Cerebellar cortex (tissue), 1 donor: ENCODE measurements around the gene COX6B1.
"Not testable (repeated sequence)": the region's sequence is repeated elsewhere in the genome, so short reads cannot be mapped to it uniquely, and the experiment has no call there.

Experiments
- DNase-seq: peaks from one replicate; pipeline ENCODE4 v3.0.0-alpha.2; 2015; ENCODE audit warnings: low spot score

The COX6B1 gene

GRCh38 chr19:35665604-35666003 is 17.5 kb downstream of the COX6B1 start:
- no peak for DNase-seq

DNA sequence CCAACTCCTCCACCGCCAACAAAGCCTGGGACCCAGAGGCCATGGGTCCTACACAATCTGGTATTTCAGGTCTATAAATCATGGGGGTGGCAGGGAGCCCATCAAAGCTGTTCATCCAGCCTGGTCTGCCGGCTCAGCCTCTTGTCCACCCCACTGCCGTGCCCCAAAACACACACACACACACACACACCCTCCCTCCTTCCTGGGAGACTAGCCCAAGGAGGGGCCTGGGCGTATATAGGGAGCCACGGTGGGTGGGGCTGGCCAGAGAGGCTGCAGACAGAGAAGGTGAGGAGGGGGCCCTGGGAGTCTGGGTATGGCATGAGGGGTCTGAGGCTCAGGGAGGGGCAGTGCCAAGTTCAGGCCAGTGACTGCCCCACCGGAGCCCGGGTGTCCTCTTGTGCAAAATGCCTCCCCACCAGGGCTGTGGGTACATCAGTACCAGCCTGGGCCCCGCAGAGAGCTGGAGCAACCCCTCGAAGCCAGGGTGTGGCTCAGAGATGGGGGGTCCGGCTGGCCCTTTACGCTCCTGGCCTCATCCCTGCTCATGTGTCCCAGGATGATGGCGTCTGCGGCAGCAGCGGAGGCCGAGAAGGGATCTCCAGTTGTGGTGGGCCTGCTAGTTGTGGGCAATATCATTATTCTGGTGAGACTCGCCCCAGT is 18.3 kb downstream of the COX6B1 start, which contains the start of gene UPK1A:
TSS of gene UPK1A (plus strand) at position 267 of the 663 bp plus-strand sequence. CDS start at position 563, 296 bp downstream.
- DNase-seq: no peak

- DNase-seq: no peak
Measured at GRCh38 chr19:35669566-35669965, 21.4 kb downstream of the COX6B1 start.

GRCh38 chr19:35669974-35670373 is 21.9 kb downstream of the COX6B1 start:
- DNase-seq: no peak

DNA sequence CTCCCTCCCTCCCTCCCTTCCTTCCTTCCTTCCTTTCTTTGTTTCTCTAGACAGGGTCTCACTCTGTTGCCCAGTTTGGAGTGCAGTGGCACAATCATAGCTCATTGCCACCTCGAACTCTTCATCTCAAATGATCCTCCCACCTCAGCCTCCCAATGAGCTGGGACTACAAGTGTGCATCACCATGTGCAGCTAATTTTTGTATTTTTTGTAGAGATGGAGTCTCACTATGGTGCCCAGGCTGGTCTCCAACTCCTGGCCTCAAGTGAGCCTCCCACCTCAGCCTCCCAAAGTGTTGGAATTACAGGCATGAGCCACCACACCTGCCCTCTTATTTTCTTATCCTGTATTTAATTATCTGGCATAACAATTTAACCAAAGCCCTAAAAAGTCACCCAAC is 22.6 kb downstream of the COX6B1 start:
- DNase-seq: no peak

DNA sequence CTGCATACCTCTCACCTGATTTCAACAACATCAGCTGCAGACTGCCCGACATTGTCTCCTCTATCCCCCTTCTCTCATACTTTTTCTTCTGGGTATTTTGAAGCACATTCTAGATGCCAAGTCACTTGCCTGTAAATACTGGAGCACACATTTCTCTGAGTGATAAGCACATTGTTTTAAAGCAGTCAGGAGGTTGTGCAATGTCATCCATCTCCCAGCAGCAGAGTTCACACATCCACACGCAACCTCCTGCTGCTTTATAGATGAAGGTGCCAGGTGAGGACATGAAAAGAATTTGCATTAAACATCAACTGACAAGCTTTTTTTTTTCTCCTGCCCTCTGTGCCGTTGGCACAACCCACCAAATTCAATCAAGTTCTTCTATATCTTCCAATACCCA is 23.7 kb downstream of the COX6B1 start:
- DNase-seq: no peak

DNA sequence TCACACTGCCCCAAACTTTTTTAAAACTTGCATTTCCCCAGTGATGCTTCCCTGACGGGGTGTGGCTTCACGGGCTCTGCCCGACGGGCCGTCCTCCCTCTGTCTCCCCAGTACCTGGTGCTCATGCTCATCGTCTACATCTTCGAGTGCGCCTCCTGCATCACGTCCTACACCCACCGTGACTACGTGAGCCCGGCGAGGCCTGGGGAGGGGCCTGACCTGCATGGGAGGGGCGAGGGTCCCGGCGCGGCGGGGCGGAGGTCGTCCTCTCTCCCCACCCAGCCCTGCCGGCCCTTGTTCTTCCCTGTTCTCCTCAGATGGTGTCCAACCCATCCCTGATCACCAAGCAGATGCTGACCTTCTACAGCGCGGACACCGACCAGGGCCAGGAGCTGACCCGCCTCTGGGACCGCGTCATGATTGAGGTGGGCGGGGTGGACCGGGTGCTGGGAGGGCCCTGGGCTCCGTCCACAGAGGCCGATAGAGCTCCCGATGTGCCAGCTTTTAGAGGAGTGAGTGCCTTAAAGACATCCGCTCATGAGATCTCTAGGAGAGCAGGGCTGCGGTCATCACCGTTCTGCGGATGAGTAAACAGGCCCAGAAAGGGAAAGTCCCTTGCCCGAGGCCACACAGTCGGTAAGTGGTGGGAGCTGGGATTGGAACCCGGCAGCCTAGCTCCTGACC is 25.1 kb downstream of the COX6B1 start:
- no peak for DNase-seq

DNA sequence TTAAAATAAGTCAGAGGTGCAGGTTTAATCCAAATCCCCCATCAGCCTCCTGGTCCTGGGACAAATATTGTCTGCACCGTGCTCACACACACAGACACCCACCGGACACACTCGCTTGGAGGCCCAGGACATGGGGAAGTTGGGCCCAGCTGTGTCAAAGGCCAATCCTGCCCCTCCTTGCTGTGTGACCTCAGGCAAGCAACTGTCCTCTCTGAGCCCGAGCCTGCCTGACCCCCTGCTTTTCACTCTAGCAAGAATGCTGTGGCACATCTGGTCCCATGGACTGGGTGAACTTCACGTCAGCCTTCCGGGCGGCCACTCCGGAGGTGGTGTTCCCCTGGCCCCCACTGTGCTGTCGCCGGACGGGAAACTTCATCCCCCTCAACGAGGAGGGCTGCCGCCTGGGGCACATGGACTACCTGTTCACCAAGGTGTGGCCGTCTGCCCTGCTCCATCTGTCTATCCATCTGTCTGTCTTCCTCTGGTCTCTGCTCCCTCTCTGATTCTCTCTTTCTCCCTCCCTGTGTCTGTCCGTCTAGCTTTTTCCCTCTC is 27.5 kb downstream of the COX6B1 start:
- no peak for DNase-seq

DNA sequence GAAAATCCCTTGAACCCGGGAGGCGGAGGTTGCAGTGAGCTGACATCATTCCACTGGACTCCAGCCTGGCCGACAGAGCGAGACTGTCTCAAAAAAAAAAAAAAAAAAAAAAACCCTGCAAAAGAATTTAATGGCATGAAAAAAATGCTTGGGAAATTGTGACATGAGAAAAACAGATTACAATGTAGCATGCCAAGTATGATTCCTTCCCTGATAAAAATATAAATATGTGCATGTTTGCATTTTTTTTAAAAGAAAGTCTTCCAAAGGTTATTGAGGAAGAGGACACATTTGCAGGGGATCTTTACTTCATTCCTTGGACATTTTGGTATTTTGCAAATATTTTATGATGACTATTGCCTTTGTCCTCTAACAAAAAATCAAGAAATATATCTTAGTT is 41.7 kb downstream of the COX6B1 start:
- no peak for DNase-seq

- not testable (repeated sequence) for DNase-seq
Measured at GRCh38 chr19:35691106-35691505, 43.0 kb downstream of the COX6B1 start.

DNA sequence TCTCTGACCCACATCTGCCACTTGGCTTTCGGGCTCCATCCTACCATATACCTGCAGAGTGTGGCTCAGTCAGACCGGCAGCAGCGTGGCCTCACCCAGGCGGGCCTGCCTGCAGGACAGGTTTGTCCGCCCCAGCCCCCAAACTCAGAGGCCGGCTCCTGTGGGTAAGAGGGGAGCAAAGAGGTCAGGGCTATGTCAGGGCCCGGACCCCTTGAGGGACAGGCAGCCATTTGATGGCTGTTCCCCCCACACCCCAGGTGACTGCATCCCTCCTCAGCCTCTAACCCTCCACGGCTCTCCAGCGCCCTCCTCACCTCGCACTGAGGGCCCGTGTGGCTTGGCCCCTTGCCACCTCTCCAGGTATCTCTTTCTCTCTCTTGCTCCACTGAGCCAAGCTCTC is 43.9 kb downstream of the COX6B1 start:
- DNase-seq: no peak

GRCh38 chr19:35693422-35693821 is 45.3 kb downstream of the COX6B1 start:
- DNase-seq: no peak

GRCh38 chr19:35693835-35694599 is 45.9 kb downstream of the COX6B1 start:
- peak; percentile 93 for DNase-seq

DNA sequence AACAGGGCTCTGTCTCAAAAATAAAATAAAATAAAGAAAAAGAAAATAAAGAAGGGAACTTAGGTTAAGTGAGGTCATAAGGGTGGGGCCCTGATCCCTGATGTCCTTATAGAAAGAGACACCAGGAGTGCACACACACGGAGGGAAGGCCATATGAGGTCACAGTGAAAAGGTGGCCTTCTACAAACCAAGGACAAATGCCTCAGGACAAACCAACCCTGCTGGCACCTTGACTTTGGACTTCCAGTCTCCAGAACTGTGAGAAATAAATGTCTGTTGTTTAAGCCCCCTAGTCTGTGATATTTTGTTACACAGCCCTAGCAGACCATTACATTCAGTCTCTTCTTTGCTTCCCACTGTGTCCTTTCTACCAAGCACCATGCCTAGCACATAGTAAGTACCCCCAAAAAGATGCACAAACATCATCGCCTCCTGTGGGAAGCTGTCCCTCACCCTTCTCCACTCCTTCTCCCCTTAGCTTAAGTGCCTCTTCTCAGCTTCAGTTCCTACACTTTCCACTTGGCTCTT is 47.8 kb downstream of the COX6B1 start:
- no peak for DNase-seq

DNA sequence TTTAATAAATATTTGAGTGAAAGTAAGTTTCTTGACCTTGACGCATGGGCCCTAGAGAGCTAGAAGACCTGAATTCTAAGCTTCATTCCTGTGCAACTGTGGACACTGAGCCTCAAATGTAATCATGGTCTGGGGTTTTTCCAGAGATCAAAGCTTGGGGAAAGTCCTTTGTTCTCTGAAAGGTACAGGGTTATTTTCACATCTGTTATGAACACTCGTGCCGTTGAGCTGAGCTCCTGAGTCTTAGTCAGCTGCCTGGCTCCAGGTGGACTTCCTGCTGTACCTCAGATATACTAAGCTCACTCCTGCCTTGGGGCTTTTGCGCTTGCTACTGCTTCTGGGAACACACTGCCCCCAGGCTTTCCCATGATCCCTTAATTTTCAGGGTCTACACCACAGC is 48.7 kb downstream of the COX6B1 start:
- DNase-seq: no peak

- DNase-seq: peak; percentile 100
Measured at GRCh38 chr19:35702223-35703012, 54.3 kb downstream of the COX6B1 start.

- no peak for DNase-seq
Measured at GRCh38 chr19:35703343-35703742, 55.2 kb downstream of the COX6B1 start.

DNA sequence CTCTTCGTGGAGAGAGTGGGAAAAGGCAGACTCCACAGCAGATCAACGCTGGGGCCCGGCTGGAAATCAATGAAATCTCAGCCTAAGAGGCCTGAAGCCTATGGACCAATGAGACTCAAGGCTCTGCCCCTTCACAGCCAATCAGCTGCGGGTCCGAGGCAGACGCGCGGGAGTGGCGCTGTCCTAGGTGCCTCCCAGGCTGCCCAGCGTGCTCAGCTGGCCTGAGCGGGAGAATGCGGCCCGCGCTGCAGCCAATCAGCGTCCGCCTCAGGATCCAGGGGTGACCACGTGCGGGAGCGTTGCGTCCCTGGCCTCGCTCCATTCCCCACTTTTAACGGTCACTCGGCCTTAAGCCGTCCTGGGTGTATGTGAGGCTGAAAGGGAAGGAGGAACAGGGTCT is 56.1 kb downstream of the COX6B1 start, which contains the start of gene ZBTB32:
TSS of gene ZBTB32 (plus strand) at position 341 of the 400 bp plus-strand sequence. CDS start 10,069 bp downstream, outside the sequence.
- DNase-seq: peak; percentile 43
